ENCODE measurements around the gene CALML6. TPM values are rescaled to one million over a fixed set of nuclear protein-coding genes. Genes with fewer than 3 reads are reported as not detected.

The CALML6 gene
- polyA plus RNA-seq, 2 of the 4 experiments (the other 2 are of a cell fraction) = 0.49 TPM

DNA sequence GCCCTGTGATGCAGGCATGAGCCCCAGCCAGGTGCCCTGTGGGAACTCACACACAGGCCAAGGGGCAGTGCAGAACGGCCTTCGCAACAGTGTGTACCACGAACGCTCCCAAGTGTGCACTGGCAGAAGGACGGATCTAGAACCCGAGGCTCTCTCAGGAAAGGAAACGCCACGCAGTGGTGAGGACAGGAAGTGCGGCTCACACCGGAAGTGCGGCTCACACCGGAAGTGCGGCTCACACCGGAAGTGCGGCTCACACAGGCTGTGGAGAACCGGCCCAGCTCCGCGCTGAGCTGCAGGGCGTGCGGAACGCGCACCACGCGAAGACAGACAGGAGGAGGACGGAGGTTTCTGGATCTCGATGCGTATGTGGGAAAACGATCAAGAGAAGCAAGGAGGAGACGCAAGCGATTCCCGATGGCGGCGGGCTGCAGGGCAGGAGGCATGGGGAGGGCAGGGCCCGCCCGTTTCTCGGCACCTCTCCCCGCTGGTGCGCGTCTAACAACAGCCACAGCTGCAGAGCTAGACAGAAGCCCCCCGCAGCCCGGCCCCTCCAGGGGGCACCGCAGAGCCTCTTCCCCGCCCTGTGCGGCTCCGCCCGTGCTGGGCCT, 39.9 kb downstream of the CALML6 start:
- ChIA-PET CTCF (interaction anchor here (1.1 to 6.9 kb wide), 3 partner anchors 12 to 94 kb away, joined by 3 to 76 read pairs (median 30); no protein-coding TSS in a partner anchor), POLR2A (interaction anchor here (1.1 kb wide), 1 partner anchor 34 kb away, joined by 4 read pairs; no protein-coding TSS in a partner anchor)
- Histone ChIP-seq H3K9me3 (no peaks in the 10 kb centered on the region), H3K4me2 (no peak overlapping the region), H3K4me3 (no peak overlapping the region), H3K4me1 (0 out of 3 replicates have a peak, but pooled peaks cover 3% of the 10 kb centered on the region), H3K27ac (no peak overlapping the region)
- no peak for TF ChIP-seq ZSCAN20 (CRISPR knock-in tag; IDR thresholded peaks at IDR 0.05)
- no peak for TF ChIP-seq KDM5A (IDR thresholded peaks at IDR 0.05)
- no peak for TF ChIP-seq ATOH8 (CRISPR knock-in tag; IDR thresholded peaks at IDR 0.05; ENCODE audit: low read depth)
- no peak for TF ChIP-seq ZC3H11A (IDR thresholded peaks at IDR 0.05)
- no peak for TF ChIP-seq HOXA7 (CRISPR knock-in tag; IDR thresholded peaks at IDR 0.05)
- TF ChIP-seq, protein P1, sequence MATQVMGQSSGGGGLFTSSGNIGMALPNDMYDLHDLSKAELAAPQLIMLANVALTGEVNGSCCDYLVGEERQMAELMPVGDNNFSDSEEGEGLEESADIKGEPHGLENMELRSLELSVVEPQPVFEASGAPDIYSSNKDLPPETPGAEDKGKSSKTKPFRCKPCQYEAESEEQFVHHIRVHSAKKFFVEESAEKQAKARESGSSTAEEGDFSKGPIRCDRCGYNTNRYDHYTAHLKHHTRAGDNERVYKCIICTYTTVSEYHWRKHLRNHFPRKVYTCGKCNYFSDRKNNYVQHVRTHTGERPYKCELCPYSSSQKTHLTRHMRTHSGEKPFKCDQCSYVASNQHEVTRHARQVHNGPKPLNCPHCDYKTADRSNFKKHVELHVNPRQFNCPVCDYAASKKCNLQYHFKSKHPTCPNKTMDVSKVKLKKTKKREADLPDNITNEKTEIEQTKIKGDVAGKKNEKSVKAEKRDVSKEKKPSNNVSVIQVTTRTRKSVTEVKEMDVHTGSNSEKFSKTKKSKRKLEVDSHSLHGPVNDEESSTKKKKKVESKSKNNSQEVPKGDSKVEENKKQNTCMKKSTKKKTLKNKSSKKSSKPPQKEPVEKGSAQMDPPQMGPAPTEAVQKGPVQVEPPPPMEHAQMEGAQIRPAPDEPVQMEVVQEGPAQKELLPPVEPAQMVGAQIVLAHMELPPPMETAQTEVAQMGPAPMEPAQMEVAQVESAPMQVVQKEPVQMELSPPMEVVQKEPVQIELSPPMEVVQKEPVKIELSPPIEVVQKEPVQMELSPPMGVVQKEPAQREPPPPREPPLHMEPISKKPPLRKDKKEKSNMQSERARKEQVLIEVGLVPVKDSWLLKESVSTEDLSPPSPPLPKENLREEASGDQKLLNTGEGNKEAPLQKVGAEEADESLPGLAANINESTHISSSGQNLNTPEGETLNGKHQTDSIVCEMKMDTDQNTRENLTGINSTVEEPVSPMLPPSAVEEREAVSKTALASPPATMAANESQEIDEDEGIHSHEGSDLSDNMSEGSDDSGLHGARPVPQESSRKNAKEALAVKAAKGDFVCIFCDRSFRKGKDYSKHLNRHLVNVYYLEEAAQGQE (IDR thresholded peaks at IDR 0.05) = no peak
- TF ChIP-seq BHLHE40 (IDR thresholded peaks at IDR 0.05; ENCODE audit: low read depth, low read length) = no peak
- no peak for TF ChIP-seq FOSL2 (IDR thresholded peaks at IDR 0.05)
- TF ChIP-seq FOSL2 (CRISPR knock-in tag; IDR thresholded peaks at IDR 0.05) = no peak
- TF ChIP-seq RNF2 (IDR thresholded peaks at IDR 0.05; ENCODE audit: borderline replicate concordance, low read depth) = no peak
- WGBS (ENCODE audit: missing lambda C conversion rate) = 89% methylated on average over 45 of the region's 46 CpGs
- ATAC-seq = peak in 1 of 2 experiments; percentile 49; a peak in 3 of 6 replicates
- no peak for FAIRE-seq
- DNase-seq (ENCODE audit: low read depth in 1 of 2, low spot score in 1 of 2) = no peak

DNA sequence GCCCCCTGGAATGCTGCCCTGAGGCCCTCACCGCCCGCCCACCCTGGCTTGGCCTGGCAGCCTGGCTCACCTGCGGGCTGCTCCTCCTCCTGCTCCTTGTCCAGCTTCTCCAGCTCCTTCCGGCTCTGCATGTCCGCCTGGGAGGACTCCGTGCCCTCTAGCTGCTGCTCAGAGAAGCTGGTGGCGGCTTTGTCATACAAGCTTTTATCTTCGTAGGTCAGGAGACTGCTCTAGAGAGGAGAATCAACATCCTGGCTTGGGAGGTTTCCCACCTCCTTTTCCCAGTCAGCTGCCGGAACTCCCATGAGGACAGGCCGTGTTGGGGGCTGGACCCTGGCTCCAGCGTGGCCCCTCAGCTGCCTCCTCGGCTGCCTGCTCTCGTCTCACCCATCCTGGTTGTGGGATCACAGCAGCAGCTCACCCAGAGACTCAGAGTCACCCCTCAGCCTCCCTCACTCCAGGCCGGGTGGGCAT, 40.6 kb downstream of the CALML6 start:
- ATAC-seq (no peak), FAIRE-seq (no peak), DNase-seq (ENCODE audit: low read depth in 1 of 2, low spot score in 1 of 2) (no peak)
- WGBS (ENCODE audit: missing lambda C conversion rate) = 87% methylated on average over 9 of the region's 14 CpGs
- no peaks in the 10 kb centered on the region for H3K9me3 ChIP-seq
- H3K4me1 ChIP-seq = peaks cover 6% of the 10 kb centered on the region; the same call in 1 of the 3 replicates
- no peak overlapping the region for H3K27ac ChIP-seq
- POLR2A ChIA-PET = interaction anchor here (1.1 kb wide), 1 partner anchor 33 kb away, joined by 4 read pairs; no protein-coding TSS in a partner anchor
- CTCF ChIA-PET = interaction anchor here (1.1 to 6.9 kb wide), 3 partner anchors 12 to 93 kb away, joined by 3 to 76 read pairs (median 30); no protein-coding TSS in a partner anchor
- H3K4me2 ChIP-seq = no peak overlapping the region
- no peak overlapping the region for H3K4me3 ChIP-seq
- TF ChIP-seq NPAS2 (CRISPR knock-in tag; IDR thresholded peaks at IDR 0.05; ENCODE audit: borderline replicate concordance) = no peak
- no peak for TF ChIP-seq E2F6 (IDR thresholded peaks at IDR 0.05; ENCODE audit: borderline replicate concordance, low read depth)
- TF ChIP-seq HEYL (CRISPR knock-in tag; IDR thresholded peaks at IDR 0.05) = no peak
- TF ChIP-seq PHF8 (IDR thresholded peaks at IDR 0.05; ENCODE audit: borderline replicate concordance, low read depth) = no peak
- no peak for TF ChIP-seq POLR2AphosphoS2 (conservative IDR thresholded peaks at IDR 0.05; ENCODE audit: low read length)

GRCh38 chr1:1956101-1956500, 41.0 kb downstream of the CALML6 start:
- no peak for TF ChIP-seq SREBF2 (IDR thresholded peaks at IDR 0.05)
- TF ChIP-seq PHF8 (IDR thresholded peaks at IDR 0.05; ENCODE audit: borderline replicate concordance, low read depth) = no peak
- no peak for TF ChIP-seq KDM5A (IDR thresholded peaks at IDR 0.05)
- TF ChIP-seq MAZ (IDR thresholded peaks at IDR 0.05; ENCODE audit: borderline replicate concordance, low read depth, low read length) = no peak
- no peak for TF ChIP-seq RCOR1 (IDR thresholded peaks at IDR 0.05; ENCODE audit: low read depth, low read length)
- TF ChIP-seq FOSL2 (IDR thresholded peaks at IDR 0.05) = no peak
- TF ChIP-seq FOSL2 (CRISPR knock-in tag; IDR thresholded peaks at IDR 0.05) = no peak
- no peak for TF ChIP-seq RARB (CRISPR knock-in tag; IDR thresholded peaks at IDR 0.05)
- no peak for TF ChIP-seq NPAS2 (CRISPR knock-in tag; IDR thresholded peaks at IDR 0.05; ENCODE audit: borderline replicate concordance)
- no peak for TF ChIP-seq CHD4 (IDR thresholded peaks at IDR 0.05; ENCODE audit: borderline replicate concordance)
- Histone ChIP-seq H3K9me3 (no peaks in the 10 kb centered on the region), H3K4me2 (no peak overlapping the region), H3K4me3 (no peak overlapping the region), H3K27ac (no peak overlapping the region), H3K4me1 (peaks cover 6% of the 10 kb centered on the region; the same call in 1 of the 3 replicates)
- ChIA-PET POLR2A (interaction anchor here (1.1 kb wide), 1 partner anchor 33 kb away, joined by 4 read pairs; no protein-coding TSS in a partner anchor), CTCF (interaction anchor here (4.5 to 6.9 kb wide), 2 partner anchors 13 to 90 kb away, joined by 30 to 76 read pairs; no protein-coding TSS in a partner anchor)
- 90% methylated on average over 3 of the region's 7 CpGs for WGBS (ENCODE audit: missing lambda C conversion rate)
- no peak for FAIRE-seq
- no peak for DNase-seq (ENCODE audit: low read depth in 1 of 2, low spot score in 1 of 2)
- ATAC-seq = no peak
